HL-60 (cell line): ENCODE data around the gene NXPH4.

ENCODE experiments used
- DNase-seq, 2 experiments: peaks; one replicate each; pipeline ENCODE4 v3.0.0-alpha.2; 2010 to 2020; ENCODE audit warnings: low read depth in 1 of 2, low spot score in 1 of 2
- H3K27ac ChIP-seq: fragments of 250-450 bp; sonication (Bioruptor Pico); replicated peaks from 2 replicates; pipeline ENCODE4 v1.5.1; 2020; ENCODE audit warnings: mild to moderate bottlenecking, moderate library complexity
- H3K27me3 ChIP-seq: fragments of 250-450 bp; sonication (Bioruptor Pico); 2 replicates; pipeline ENCODE4 v1.5.1; 2021; ENCODE audit warnings: mild to moderate bottlenecking, moderate library complexity; ENCODE audit not compliant: insufficient read depth, poor library complexity, severe bottlenecking
- H3K4me3 ChIP-seq: replicated peaks from 2 replicates; pipeline ENCODE4 v1.5.1; 2011; ENCODE audit warnings: mild to moderate bottlenecking, control low read depth, low read length; ENCODE audit not compliant: insufficient read depth
- CTCF ChIP-seq: IDR thresholded peaks from one replicate; pipeline ENCODE4 v1.5.1; 2011; ENCODE audit warnings: low read length, control low read depth, inconsistent platforms; ENCODE audit not compliant: insufficient read depth
- GABPA ChIP-seq: IDR thresholded peaks from 2 replicates; pipeline ENCODE4 v1.6.1; 2012; ENCODE audit warnings: low read depth
- POLR2AphosphoS5 ChIP-seq: IDR thresholded peaks from 2 replicates; pipeline ENCODE4 v1.6.1; 2012; ENCODE audit warnings: low read depth
- REST ChIP-seq: IDR thresholded peaks from 2 replicates; pipeline ENCODE4 v1.6.1; 2012; ENCODE audit warnings: low read depth; ENCODE audit not compliant: insufficient replicate concordance
- SPI1 ChIP-seq: IDR thresholded peaks from 2 replicates; pipeline ENCODE4 v1.6.1; 2012; ENCODE audit warnings: low read depth, mild to moderate bottlenecking, borderline replicate concordance

The NXPH4 gene

GRCh38 chr12:57205931-57206330 is 10.7 kb upstream of the NXPH4 start:
- Histone ChIP-seq H3K4me3 (no peak overlapping the region), H3K27me3 (no peaks in the 10 kb centered on the region), H3K27ac (no peak overlapping the region)
- DNase-seq = no peak
- TF ChIP-seq REST (no peak), GABPA (no peak), CTCF (no peak), SPI1 (no peak), POLR2AphosphoS5 (no peak)

- H3K27me3 ChIP-seq = no peaks in the 10 kb centered on the region
- H3K27ac ChIP-seq = no peak overlapping the region
- no peak for TF ChIP-seq REST
Observed at GRCh38 chr12:57207731-57208630, 8.6 kb upstream of the NXPH4 start.

GRCh38 chr12:57208631-57209282 is 7.8 kb upstream of the NXPH4 start:
- Histone ChIP-seq H3K27me3 (no peaks in the 10 kb centered on the region), H3K27ac (no peak overlapping the region), H3K4me3 (no peak overlapping the region)
- no peak for DNase-seq
- TF ChIP-seq REST = no peak
- TF ChIP-seq POLR2AphosphoS5 = no peak
- TF ChIP-seq GABPA = no peak
- no peak for TF ChIP-seq CTCF
- no peak for TF ChIP-seq SPI1

More at GRCh38 chr12:57207731-57208630, 8.6 kb upstream of the NXPH4 start:
- no peak overlapping the region for H3K4me3 ChIP-seq
- DNase-seq = no peak
